Caco-2 (cell line): ENCODE results near the gene ALOX15B. TPM values are rescaled to one million over a fixed set of nuclear protein-coding genes. Genes with fewer than 3 reads are reported as not detected.
A peak's percentile ranks its signal among the peaks of the same experiment; 100 is the strongest.

Experiments
- BruUV-seq: library from RNA; stranded (reverse); fragments of 400-500 nt; replicated peaks from 2 replicates; lab custom pipeline; 2021; lab: Mats Ljungman, UMichigan
- CTCF ChIA-PET: fragments of 300-600 bp; sonication (Branson Sonifier 250); formaldehyde crosslinking; loops from one replicate; lab custom pipeline; 2022; ENCODE audit warnings: antibody characterized with exemption; lab: Charles Lee
- POLR2A ChIA-PET: fragments of 300-600 bp; sonication (Branson Sonifier 250); formaldehyde crosslinking; loops from one replicate; lab custom pipeline; 2022; ENCODE audit warnings: antibody characterized with exemption; lab: Charles Lee
- DNase-seq, 2 experiments: peaks; one replicate each; pipeline versions ENCODE4 v3.0.0 to v3.0.0-alpha.2; 2020 to 2022
- H3K27me3 ChIP-seq: replicated peaks from 2 replicates; pipeline ENCODE4 v1.6.0; 2011; ENCODE audit warnings: low read length; ENCODE audit not compliant: control insufficient read depth, insufficient read depth
- H3K36me3 ChIP-seq: 2 replicates; pipeline ENCODE4 v1.5.1; 2011; ENCODE audit warnings: low read length; ENCODE audit not compliant: control insufficient read depth, insufficient read depth
- H3K4me1 ChIP-seq: fragments of 250-450 bp; sonication (Bioruptor Pico); 2 replicates; pipeline ENCODE4 v1.5.1; 2020; ENCODE audit warnings: mild to moderate bottlenecking
- H3K4me3 ChIP-seq: 2 replicates; pipeline ENCODE4 v1.5.1; 2011; ENCODE audit warnings: low read depth, mild to moderate bottlenecking, control low read depth, low read length
- H3K9me3 ChIP-seq: fragments of 250-450 bp; sonication (Bioruptor Pico); 2 replicates; pipeline ENCODE4 v1.5.1; 2020; ENCODE audit warnings: mild to moderate bottlenecking, moderate library complexity
- H3K27ac Mint-ChIP-seq: one replicate; pipeline ENCODE4 v1.8.0; 2022; ENCODE audit warnings: mixed read lengths; ENCODE audit not compliant: unreplicated experiment
- H3K27me3 Mint-ChIP-seq: one replicate; pipeline ENCODE4 v1.8.0; 2022; ENCODE audit warnings: mixed read lengths; ENCODE audit not compliant: insufficient read depth, unreplicated experiment
- H3K36me3 Mint-ChIP-seq: one replicate; pipeline ENCODE4 v1.8.0; 2022; ENCODE audit warnings: mild to moderate bottlenecking, mixed read lengths; ENCODE audit not compliant: insufficient read depth, unreplicated experiment
- H3K4me1 Mint-ChIP-seq: one replicate; pipeline ENCODE4 v1.8.0; 2022; ENCODE audit warnings: low read depth, mixed read lengths; ENCODE audit not compliant: unreplicated experiment
- H3K4me3 Mint-ChIP-seq: one replicate; pipeline ENCODE4 v1.8.0; 2022; ENCODE audit warnings: mild to moderate bottlenecking, moderate library complexity, mixed read lengths; ENCODE audit not compliant: unreplicated experiment
- H3K9me3 Mint-ChIP-seq: one replicate; pipeline ENCODE4 v1.8.0; 2022; ENCODE audit warnings: mixed read lengths; ENCODE audit not compliant: unreplicated experiment
- intact Hi-C: fragments of 100-400 bp; cut with micrococcal nuclease; formaldehyde crosslinking; loops from one replicate; pipeline ENCODE4 v1.10.0; 2022; ENCODE audit not compliant: unreplicated experiment
- total RNA-seq: library from RNA; stranded (reverse); gene quantifications from 2 replicates; pipeline ENCODE4 v1.2.3, GENCODE V29; 2022
- TF ChIP-seq, protein P1 (sequence below), 2 experiments: fragments of 200-600 bp in 1 of 2; IDR thresholded peaks; 1 replicate in 1 of 2; 2 replicates in 1 of 2; pipeline versions ENCODE4 v1.5.1 to v1.8.0; 2011 to 2022; ENCODE audit warnings: antibody characterized with exemption in 1 of 2, control low read depth in 1 of 2, inconsistent platforms in 1 of 2, low read depth in 1 of 2, low read length in 1 of 2, mild to moderate bottlenecking in 1 of 2, moderate library complexity in 1 of 2; ENCODE audit not compliant: insufficient read depth in 1 of 2, severe bottlenecking in 1 of 2, unreplicated experiment in 1 of 2

The ALOX15B gene
- total RNA-seq, 1 experiment from 2014 or later, result not detected

DNA sequence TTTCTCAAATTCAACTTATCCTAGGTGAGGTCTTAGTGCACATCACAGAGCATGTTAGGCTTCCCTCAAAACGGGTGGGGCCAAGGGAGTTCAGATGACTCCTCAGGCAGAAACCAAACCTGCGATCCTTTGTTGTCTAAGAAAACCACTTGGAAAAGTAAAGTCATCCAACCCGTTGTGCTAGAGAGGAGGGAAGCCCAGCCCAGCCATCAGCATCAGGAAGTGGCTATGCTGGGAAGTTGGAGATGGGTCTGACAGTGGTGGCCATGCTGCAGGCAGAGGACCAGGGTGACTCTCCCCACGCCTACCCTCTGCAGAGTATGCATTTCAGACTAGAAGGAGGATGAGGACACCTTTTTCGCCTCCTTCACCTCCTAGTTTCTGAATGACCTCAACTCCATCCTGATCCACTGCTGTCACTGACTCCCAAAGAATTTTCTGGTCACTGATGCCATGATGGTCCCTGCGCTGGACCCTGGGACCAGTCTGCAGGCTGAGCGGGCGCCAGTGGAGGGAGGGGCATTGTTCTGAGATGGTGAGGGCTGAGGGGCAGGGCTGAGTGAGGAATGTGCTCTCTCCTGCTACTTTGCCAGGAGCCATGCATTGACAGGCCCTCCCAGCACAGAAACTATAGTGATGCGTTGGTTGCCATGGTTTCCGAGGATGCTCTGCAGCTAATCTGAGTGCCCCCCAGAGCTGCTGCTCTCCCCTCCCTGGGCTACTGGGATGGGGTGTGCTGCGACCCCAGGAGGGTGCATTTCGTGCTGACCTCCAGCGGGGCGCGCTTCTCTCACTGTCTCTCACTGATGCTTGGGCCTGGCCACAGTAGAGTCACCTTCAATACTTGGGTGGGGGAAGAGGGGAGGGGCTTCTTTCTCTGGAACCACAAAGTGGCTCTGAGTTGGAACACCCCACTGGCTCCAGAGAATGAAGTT lies 28.2 kb downstream of the ALOX15B start:
- Mint-ChIP-seq H3K9me3 (no peaks in the 10 kb centered on the region), H3K27me3 (no peaks in the 10 kb centered on the region)
- intact Hi-C loops, result no loop called here

DNA sequence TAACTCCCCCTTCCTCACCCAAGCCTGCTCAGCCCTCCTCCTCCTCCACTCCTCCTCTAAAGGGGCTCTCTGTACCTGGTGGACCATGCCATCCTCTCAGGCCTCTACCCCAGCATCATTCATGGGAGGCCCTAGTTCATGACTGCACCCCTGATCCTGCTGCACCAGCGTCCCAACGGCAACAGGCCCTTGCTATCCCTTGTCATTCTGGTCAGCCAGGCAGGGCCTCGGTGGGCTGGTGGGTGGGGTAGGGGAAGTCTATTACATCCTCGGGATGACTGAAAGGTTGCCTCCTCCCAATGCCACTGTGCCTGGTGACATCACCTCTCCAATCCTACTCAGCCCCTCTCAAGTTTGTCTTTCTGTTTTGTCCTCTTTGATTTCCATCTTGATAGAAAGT lies 28.9 kb downstream of the ALOX15B start:
- H3K4me1 Mint-ChIP-seq, result peaks cover 14% of the 10 kb centered on the region
- Histone ChIP-seq H3K36me3 (no peaks in the 10 kb centered on the region), H3K27me3 (no peaks in the 10 kb centered on the region), H3K4me1 (peaks cover 18% of the 10 kb centered on the region), H3K9me3 (no peaks in the 10 kb centered on the region), H3K4me3 (no peak overlapping the region)
- no peaks in the 10 kb centered on the region for H3K9me3 Mint-ChIP-seq
- no peak for DNase-seq
- TF ChIP-seq, protein P1, sequence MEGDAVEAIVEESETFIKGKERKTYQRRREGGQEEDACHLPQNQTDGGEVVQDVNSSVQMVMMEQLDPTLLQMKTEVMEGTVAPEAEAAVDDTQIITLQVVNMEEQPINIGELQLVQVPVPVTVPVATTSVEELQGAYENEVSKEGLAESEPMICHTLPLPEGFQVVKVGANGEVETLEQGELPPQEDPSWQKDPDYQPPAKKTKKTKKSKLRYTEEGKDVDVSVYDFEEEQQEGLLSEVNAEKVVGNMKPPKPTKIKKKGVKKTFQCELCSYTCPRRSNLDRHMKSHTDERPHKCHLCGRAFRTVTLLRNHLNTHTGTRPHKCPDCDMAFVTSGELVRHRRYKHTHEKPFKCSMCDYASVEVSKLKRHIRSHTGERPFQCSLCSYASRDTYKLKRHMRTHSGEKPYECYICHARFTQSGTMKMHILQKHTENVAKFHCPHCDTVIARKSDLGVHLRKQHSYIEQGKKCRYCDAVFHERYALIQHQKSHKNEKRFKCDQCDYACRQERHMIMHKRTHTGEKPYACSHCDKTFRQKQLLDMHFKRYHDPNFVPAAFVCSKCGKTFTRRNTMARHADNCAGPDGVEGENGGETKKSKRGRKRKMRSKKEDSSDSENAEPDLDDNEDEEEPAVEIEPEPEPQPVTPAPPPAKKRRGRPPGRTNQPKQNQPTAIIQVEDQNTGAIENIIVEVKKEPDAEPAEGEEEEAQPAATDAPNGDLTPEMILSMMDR (IDR thresholded peaks at IDR 0.05; ENCODE audit: insufficient read depth in 1 of 2, low read depth in 1 of 2, low read length in 1 of 2, severe bottlenecking in 1 of 2, unreplicated experiment in 1 of 2), result no peak
- no TSS peak for BruUV-seq
- H3K4me3 Mint-ChIP-seq, result no peak overlapping the region
- ChIA-PET CTCF (no interaction called here), POLR2A (no interaction called here)
- H3K27ac Mint-ChIP-seq, result no peak overlapping the region
- no peaks in the 10 kb centered on the region for H3K27me3 Mint-ChIP-seq
- H3K36me3 Mint-ChIP-seq, result no peaks in the 10 kb centered on the region
- intact Hi-C loops, result no loop called here

More for the DNA sequence above, 28.2 kb downstream of the ALOX15B start:
- ChIA-PET POLR2A (no interaction called here), CTCF (no interaction called here)
- H3K4me1 ChIP-seq, result peaks cover 18% of the 10 kb centered on the region
- Mint-ChIP-seq H3K4me1 (peaks cover 14% of the 10 kb centered on the region), H3K27ac (no peak overlapping the region), H3K4me3 (no peak overlapping the region), H3K36me3 (no peaks in the 10 kb centered on the region)
- H3K4me3 ChIP-seq, result no peak overlapping the region
- no peak for DNase-seq
- H3K27me3 ChIP-seq, result no peaks in the 10 kb centered on the region
- no peaks in the 10 kb centered on the region for H3K9me3 ChIP-seq
- BruUV-seq, result no TSS peak
- H3K36me3 ChIP-seq, result no peaks in the 10 kb centered on the region
- TF ChIP-seq, protein P1 (IDR thresholded peaks at IDR 0.05; ENCODE audit: insufficient read depth in 1 of 2, low read depth in 1 of 2, low read length in 1 of 2, severe bottlenecking in 1 of 2, unreplicated experiment in 1 of 2), result no peak

DNA sequence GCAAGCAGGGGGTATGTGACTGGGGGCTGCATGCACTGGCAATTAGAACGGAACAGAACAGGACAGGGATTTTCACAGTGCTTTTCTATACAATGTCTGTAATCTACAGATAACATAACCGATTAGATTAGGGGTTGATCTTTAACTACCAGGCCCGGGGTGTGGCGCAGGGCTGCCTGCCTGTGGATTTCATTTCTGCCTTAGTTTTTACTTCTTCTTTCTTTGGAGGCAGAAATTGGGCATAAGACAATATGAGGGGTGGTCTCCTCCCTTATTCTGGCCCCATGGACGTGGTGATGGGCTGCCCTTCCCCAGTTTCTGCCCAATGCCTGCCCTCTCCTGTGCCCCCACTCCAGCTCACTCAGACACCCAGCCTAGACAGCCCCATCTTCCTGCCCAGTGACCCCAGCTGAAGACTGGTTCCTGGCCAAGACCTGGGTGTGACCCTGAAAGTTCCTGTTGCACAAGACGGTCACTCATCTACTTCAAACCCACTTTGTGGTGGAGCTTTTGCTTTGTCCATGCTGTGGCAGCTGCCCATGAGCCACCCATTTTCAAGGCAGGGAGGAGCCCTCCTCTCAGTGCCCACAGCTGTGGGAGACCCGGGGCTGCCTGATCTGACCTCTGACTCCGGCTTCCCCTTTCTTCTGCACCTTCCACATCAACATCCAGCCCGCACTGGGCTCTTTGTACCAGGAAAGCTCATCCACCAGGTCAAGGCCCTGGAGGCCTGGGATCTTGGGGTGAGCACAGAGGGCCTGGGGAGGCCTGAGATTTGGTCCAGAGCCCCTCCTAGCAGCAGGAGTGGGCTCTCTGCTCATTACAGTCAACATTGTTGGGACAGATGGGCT lies 30.1 kb downstream of the ALOX15B start:
- no peaks in the 10 kb centered on the region for H3K27me3 ChIP-seq
- Mint-ChIP-seq H3K36me3 (no peaks in the 10 kb centered on the region), H3K9me3 (no peaks in the 10 kb centered on the region), H3K27ac (peak overlapping the region; percentile 57), H3K4me3 (peak overlapping the region; percentile 22), H3K4me1 (peaks cover 14% of the 10 kb centered on the region), H3K27me3 (peaks cover under 1% of the 10 kb centered on the region)
- H3K4me3 ChIP-seq, result no peak overlapping the region
- CTCF ChIA-PET, result interaction anchor here (1.6 to 2.1 kb wide), 2 partner anchors 9 to 51 kb away, joined by 5 to 9 read pairs; no protein-coding TSS in a partner anchor
- DNase-seq, result peak in 1 of 2 experiments; percentile 26
- H3K9me3 ChIP-seq, result no peaks in the 10 kb centered on the region
- POLR2A ChIA-PET, result interaction anchor here (0.7 kb wide), 1 partner anchor 935 kb away, joined by 3 read pairs; no protein-coding TSS in a partner anchor
- TF ChIP-seq, protein P1 (IDR thresholded peaks at IDR 0.05; ENCODE audit: insufficient read depth in 1 of 2, low read depth in 1 of 2, low read length in 1 of 2, severe bottlenecking in 1 of 2, unreplicated experiment in 1 of 2), result no peak
- H3K36me3 ChIP-seq, result no peaks in the 10 kb centered on the region
- no TSS peak for BruUV-seq
- intact Hi-C loops, result no loop called here
- H3K4me1 ChIP-seq, result peaks cover 18% of the 10 kb centered on the region
